ENCODE results near the gene EFNA5.

DNA sequence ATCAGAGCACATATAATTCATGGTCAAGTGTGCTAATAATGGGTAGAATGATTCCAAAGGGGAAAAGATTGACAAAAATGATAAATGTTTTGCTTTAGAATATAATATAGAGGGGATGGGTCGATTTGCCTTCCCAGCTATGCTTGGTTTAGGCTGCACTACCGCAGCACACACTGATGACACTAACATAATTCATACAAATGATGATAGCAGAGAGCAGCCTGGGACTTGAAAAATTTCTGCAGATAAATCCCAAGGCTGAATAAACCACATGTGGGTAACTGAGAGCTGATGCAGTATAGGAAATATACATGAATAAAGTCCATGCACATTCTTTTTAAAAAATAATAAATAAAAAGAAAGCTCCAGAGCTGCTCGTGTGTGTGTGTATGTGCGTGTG lies 54.5 kb downstream of the EFNA5 start:
- TF ChIP-seq, protein P1, sequence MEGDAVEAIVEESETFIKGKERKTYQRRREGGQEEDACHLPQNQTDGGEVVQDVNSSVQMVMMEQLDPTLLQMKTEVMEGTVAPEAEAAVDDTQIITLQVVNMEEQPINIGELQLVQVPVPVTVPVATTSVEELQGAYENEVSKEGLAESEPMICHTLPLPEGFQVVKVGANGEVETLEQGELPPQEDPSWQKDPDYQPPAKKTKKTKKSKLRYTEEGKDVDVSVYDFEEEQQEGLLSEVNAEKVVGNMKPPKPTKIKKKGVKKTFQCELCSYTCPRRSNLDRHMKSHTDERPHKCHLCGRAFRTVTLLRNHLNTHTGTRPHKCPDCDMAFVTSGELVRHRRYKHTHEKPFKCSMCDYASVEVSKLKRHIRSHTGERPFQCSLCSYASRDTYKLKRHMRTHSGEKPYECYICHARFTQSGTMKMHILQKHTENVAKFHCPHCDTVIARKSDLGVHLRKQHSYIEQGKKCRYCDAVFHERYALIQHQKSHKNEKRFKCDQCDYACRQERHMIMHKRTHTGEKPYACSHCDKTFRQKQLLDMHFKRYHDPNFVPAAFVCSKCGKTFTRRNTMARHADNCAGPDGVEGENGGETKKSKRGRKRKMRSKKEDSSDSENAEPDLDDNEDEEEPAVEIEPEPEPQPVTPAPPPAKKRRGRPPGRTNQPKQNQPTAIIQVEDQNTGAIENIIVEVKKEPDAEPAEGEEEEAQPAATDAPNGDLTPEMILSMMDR (IDR thresholded peaks at IDR 0.05): no peak
- TF ChIP-seq ZFX (IDR thresholded peaks at IDR 0.05; ENCODE audit: borderline replicate concordance): no peak

Measured in 22Rv1 (cell line).